Measurements from ENCODE around the gene FATE1.

DNA sequence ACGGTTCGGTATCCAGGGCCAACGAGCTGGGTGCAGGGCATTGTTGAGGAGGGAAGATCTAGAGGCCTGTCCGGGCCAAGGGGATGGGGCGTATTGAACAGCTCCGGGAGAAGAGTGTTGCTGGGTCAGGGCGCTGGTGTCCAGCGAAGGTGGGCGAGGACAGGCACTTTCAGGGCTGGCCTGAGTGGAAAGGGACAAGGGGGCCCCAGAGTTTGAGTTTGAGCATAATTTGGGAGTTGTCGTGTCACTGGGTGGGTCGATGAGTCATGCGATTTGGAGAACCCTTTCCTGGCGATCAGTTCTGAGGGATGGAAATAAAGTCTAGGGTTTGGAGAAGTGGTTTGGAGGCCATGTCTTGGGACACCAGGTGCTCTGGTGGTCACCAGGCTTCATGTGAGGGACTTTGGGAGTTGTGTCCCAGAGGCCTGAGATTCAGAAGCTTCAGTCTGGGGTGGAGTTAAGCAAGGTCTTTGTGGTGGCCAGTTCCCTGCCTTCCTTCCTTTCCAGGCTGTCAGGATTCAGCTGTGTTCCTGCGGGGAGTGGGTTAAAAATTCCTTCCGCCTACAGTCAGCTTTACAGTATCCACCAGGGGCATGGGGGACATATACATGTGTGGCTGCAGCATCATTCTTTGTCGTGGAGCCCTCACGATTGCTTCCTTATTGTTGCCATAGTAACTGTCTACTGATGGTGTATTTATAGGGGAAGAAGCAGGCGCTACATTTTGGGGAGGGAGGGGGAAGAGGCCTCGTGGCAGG, 20.1 kb upstream of the FATE1 start:
- TF ChIP-seq, protein P1, sequence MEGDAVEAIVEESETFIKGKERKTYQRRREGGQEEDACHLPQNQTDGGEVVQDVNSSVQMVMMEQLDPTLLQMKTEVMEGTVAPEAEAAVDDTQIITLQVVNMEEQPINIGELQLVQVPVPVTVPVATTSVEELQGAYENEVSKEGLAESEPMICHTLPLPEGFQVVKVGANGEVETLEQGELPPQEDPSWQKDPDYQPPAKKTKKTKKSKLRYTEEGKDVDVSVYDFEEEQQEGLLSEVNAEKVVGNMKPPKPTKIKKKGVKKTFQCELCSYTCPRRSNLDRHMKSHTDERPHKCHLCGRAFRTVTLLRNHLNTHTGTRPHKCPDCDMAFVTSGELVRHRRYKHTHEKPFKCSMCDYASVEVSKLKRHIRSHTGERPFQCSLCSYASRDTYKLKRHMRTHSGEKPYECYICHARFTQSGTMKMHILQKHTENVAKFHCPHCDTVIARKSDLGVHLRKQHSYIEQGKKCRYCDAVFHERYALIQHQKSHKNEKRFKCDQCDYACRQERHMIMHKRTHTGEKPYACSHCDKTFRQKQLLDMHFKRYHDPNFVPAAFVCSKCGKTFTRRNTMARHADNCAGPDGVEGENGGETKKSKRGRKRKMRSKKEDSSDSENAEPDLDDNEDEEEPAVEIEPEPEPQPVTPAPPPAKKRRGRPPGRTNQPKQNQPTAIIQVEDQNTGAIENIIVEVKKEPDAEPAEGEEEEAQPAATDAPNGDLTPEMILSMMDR (IDR thresholded peaks at IDR 0.05; ENCODE audit: borderline replicate concordance, extremely low read depth, low read length, poor library complexity, severe bottlenecking), result no peak
- TF ChIP-seq EZH2 (IDR thresholded peaks at IDR 0.05; ENCODE audit: borderline replicate concordance, low read depth, low read length, severe bottlenecking), result no peak
